GM19351 (cell line): ENCODE measurements around the gene MBNL1.

ENCODE experiments used
- ATAC-seq: cut with Tn5 transposase; IDR thresholded peaks from one replicate; pipeline ENCODE4 v1.9.1; 2021; ENCODE audit warnings: mild to moderate bottlenecking, moderate library complexity; ENCODE audit not compliant: unreplicated experiment

The MBNL1 gene, protein sequence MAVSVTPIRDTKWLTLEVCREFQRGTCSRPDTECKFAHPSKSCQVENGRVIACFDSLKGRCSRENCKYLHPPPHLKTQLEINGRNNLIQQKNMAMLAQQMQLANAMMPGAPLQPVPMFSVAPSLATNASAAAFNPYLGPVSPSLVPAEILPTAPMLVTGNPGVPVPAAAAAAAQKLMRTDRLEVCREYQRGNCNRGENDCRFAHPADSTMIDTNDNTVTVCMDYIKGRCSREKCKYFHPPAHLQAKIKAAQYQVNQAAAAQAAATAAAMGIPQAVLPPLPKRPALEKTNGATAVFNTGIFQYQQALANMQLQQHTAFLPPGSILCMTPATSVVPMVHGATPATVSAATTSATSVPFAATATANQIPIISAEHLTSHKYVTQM

DNA sequence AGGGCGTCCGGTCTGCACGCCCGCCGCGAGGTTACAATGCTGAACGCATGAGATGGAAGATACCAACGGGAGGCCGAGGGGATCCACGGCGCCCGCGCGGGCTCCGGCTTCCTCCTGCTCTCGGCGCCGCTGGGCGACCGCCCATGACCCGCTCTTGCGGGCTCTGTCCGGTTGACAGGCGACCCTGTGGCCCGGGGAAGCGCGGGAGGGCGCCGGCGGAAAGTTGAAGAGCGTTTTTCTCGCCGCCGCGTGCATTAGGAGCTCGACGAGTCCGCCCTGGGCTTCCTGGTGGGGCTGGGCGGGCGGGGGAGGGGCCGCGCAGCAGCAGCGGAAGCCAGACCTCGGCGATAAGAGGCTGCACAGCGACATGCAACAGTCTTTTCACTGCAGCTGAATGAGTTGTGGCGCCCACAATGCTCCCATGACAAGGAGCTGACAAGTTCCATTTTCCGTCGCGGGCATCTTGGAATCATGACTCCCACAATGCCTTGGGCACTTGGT lies at the start of gene MBNL1:
MBNL1 (plus strand) TSS at position 375 of the 501 bp plus-strand sequence. CDS start 31,265 bp downstream, outside the sequence.
- ATAC-seq, result peak; percentile 62

DNA sequence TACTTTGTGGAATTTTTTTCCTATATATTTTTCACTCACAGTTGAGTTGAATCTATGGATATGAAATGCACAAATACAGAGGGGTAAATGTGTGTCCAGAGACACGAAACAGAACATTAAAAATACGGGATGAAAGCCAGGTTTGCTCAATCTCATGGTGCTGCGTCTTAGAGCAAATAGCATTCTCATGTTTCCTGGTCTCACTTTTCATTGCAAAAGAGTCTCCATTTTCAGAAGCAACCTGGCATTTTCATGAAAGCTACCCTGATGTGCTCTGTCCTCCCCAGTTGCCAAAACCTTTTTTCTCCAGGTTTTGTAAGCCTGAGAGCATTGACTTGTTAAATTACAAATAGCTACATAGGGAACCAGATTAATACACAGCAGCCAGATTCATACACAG lies 49.5 kb upstream of the MBNL1 start:
- ATAC-seq, result no peak

DNA sequence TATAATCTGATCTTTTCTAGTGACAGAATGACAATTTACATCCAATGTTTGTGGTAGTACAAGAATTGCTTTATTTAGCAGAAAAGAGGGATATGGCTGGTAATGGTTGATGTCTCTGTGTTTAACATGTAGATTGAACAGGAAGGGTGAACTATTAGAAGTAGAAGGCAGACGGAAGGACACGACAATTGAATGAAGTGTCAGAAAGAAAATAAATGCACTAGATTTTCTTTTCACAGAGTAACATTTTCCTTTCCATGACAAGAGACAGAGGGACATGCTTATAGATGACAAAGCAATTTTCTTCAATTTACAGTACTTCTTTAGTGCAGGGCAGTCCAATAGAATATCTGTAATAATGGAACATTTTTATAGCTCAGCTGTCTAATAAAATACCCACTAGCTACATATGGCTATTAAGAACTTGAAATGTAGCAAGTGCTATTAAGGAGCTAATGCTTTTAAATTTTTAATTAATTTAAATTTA lies 48.9 kb upstream of the MBNL1 start:
- no peak for ATAC-seq

DNA sequence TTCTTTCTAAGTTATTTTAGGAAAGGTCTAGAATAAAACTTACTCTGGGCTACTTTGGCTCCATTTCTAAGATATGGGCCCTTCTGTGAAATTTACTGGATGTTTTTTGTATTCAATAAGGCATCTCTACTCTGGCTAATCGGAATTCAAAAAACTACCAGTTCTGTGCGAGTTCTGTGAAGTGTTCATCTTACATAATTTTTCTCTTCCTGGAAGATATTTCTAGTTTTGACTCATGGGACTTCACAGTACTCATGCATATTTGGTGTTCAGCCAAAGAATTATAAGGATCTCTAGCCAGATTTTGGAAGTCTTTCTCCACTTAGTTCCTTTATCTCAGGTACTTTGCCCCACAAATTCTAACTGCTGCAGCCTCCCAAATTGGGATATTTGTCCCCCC lies 46.4 kb upstream of the MBNL1 start:
- ATAC-seq, result no peak

DNA sequence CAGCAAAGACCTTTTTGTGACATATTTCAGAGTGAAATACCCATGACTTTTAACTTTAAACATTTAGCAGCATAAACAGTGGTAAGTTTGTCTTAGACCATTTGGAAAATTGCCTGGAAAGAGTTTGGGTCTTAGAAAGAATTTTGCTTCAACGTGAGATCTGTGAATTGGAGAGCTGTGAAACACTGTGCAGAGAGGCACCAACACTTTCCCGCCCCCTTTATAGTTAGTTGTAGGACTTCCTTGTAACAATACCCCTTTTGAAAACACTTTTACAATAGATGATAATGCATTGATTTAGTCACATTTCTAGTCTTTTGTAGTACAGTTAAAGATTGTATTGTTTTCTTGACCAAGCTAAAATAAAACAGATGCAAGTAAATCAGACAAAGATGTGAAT lies 43.5 kb upstream of the MBNL1 start:
- no peak for ATAC-seq

DNA sequence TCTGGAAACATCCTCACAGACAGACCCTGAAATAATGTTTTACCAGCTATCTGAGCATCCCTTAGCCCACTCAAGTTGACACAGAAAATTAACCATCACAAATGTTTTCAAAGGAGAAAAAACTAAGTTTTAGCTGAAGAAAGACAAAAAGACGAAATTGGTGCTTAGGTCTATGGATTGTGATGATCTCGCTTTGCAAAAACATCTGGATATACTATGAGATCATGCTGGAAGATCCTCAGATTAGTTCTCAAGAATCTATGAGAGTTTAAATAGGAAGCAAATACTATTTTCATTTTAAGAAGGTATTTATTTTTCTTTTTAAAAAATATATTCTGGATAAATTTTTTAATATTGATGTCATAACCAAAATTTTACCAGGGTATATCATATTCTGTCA lies 42.6 kb upstream of the MBNL1 start:
- no peak for ATAC-seq

DNA sequence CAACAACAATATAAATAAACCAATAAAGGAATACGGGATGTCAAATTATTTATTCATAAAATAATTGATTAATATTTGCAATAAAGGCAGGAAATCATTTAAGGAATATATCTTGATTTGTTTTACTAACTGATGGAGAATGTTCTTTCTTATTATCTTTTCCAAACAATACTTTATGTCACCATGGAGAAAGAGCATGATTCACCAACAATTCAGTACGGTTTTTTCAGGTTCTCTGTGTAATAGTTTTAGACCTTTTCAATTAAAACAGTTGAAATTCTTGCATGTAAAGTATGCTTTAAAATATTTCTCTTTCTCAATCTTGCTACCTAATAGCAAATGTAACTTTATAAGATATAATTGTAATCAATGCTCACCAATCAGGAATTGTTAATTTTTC lies 41.7 kb upstream of the MBNL1 start:
- no peak for ATAC-seq

DNA sequence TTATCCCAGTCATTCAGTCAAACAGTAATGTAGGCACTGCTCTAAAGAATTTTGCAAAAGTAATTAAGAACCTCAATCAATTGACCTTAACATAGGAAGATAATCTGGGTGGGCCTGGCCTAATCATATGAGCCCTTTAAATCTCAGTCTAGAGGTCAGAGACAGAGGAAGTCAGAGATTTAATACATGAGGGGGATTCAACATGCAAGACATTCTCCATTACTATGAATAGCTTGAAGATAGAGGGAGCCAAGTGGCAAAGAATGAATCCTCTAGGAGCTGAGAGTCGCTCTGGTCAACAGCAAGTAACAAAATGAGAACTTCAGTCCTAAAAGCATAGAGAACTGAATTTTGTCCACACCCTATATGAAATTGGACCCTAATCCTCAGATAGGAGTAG lies 39.0 kb upstream of the MBNL1 start:
- ATAC-seq, result no peak

DNA sequence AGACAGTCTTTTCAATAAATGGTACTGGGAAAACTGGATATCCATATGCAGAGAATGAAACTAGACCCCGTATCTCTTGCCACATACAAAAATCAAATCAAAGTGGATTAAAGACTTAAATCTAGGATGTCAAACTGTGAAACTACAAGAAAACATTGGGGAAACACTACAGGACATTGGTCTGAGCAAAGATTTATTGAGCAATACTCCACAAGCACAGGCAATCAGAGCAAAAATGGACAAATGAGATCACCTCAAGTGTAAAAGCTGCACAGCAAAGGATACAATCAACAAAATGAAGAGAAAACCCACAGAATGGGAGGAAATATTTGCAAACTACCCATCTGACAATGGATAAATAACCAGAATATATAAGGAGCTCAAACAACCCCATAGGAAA lies 38.4 kb upstream of the MBNL1 start:
- no peak for ATAC-seq

DNA sequence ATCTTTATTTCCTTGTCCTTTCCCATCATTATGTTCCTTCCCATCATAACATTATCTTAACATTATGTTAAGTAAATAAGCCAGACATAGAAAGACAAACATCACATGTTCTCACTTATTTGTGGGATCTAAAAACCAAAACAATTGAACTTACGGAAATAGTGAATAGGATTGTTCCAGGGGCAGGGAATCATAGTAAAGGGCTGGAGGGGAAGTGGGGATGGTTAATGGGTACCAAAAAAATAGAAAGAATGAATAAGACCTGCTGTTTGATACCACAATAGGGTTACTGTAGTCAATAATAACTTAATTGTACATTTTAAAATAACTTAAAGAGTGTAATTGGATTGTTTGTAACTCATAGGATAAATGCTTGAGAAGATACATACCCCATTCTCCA lies 36.7 kb upstream of the MBNL1 start:
- no peak for ATAC-seq

DNA sequence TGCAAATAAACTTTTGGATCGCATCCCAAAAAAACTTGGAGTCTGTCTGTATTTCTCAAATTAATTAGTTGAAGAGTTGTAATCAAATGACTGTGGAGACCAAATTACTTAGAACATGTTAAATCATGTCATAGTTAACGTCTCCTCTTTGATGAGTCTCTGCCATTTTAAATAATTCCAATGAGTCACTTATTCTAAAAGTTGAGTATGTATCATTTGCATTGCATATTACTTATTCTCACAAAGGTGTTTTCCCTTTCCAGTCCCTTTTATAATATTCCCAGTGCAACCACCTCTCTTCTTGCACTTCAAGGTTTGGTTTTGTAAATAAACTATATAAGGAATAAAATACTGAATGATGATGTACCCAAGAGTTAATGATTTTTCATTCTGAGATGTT lies 36.0 kb upstream of the MBNL1 start:
- no peak for ATAC-seq

DNA sequence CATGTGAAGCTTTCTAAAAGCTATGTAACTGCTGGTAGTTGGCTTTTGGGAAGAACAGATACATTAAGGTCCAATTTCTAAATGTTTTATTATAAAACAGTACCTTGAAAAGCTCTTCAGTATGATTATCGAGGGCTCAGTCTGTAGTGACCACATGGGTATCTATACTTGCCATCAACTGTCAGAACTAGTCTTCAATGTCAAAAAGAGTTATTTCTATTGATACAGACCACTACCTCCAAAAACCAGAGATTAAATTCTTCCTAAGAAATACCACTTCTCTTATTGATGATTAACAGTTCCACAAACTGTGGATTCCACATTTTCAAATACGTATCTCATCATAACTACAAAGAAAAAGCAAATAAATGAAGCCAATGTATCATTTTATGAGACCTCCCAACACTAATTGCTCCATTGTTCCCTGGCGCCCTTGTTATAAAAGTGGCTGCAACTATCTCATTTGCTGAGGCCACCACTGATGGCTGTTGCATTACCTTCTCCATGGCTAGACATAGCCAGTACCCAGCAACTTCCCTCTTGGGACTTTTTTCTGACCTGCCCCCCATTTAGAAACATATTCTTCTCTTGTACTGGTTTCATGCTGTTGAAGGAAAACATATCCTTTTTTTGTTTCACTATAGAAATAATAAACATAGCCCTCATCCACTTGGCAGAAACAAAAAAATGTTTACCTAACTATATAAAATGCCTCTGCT lies 33.9 kb upstream of the MBNL1 start:
- no peak for ATAC-seq

DNA sequence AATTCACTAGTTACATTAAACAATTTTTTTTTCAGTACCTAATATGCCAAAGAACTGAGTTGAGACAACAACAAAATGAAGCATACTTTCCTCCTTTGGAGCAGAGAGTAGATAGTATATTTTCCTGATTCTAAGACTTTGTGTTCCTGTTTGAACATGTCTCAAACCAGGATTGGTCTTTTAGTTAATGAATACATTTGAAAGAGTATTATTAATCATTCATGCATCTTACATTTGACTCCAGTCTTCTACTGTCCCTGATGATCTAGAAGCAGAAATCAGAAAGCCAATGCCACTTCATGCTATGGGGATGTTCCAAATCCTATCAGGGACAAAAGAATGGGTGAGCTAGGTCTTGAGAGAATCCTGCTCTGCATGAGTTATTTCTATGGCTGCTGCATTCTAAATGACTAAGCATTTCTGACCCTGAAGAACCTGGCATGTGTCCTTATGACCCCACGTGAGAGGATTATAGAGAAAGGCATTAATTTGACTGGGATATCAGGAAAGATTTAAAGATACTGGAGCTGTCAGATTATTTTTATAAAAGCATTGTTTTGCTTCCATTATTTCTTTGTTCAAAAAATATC lies 32.9 kb upstream of the MBNL1 start:
- no peak for ATAC-seq

DNA sequence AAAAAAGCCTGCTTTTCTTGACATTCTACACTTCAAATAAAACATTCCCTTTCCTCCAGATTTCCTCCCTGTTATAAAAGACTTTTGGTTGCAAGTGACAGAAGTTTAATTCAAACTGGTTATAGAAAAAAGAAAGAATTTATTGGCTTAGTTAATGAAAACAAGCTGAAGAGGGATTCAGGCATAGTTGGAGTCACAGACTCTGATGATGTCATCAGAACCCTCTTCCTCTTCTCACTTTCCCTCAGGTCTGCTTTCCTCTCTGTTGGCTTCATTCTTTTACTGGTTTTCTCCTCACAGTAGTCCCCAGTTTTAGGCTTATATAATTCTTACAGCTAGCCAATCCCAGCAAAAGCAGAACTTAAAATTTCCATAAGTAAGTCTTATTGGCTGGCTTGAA lies 32.0 kb upstream of the MBNL1 start:
- no peak for ATAC-seq

DNA sequence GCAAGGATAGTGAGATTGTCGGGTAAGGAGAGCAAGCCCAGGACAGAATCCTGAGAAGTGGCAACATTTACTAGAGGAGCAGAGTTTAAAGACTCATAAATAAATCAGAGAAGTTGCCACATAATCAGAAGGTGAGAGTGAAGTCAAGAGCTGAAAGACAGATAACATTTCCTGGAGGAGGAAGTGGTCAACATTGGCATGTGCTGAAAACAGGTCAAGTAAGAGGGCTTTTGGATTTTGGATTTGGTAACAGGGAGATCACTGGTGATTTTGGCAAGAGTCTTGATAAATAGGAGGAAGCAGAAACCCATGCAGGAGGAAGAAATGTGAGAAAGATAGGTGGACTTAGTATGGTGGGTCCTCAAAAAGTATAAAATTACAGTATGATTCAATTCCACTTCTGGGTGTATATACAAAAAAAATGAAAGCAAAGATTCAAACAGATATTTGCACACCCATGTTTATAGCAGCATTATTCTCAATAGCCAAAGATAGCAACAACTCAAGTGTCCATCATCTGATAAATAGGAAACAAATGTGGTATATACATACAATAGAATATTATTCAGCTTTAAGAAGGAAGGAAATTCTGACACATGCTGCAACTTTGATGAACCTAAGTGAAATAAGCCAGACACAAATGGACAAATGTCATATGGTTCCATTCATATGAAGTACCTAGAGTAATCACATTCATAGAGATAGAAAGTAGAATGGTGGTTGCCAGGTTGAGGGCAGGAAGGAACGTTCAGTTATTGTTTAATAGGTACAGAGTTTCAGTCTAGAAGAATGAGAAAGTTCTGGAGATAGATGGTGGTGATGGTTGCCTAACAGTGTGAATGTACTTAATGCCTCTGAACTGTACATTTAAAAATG lies 27.3 kb upstream of the MBNL1 start:
- ATAC-seq, result peak; percentile 53

DNA sequence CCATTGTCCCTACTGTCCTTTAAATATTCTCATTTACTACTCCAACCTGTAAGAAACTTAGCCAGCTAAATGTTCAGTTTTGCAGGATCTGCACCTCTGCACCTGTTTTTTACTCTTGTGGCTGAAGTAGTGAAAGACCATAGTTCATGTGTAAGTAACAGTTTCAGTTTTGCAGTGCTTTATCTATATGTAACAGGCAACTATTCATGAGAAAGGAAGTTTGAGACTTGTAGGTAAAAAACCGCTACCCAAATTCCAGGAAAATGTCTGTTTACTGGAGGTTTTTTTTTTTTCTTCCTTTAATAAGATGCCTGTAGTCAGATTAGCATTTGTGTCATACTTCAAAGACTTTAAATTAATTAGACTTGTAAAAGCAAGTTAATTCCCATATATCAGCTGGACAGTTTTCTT lies 25.4 kb upstream of the MBNL1 start:
- peak; percentile 74 for ATAC-seq

DNA sequence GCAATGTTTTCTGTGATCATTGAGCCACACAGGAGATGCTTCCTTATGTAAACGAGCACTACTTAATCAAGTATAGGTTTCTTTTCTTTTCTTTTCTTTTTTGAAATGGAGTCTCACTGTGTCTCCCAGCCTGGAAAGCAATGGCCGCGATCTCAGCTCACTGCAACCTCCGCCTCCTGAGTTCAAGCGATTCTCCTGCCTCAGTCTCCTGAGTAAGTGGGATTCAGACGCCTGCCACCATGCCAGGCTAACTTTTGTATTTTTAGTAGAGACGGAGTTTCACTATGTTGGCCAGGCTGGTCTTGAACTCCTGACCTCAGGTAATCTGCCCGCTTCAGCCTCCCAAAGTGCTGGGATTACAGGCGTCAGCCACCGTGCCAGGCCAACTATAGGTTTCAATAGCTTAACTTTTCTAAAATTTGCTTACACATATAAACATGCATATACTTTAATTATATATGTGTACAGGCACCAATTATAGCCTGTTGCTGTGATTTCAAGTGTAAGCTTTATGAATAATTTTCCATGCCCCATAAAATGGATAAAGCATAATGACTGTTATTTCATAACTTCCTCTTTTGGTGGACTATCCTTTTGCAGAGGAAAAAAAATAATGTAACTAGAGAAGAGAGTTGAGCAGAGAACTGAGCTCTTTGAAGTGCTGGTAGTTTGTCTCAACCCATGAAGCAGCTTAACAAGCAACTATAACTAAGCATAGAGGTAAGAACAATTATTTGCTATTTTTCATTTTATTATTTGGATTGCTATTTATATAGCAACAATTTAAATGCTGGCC lies 24.8 kb upstream of the MBNL1 start:
- ATAC-seq, result peak; percentile 37

DNA sequence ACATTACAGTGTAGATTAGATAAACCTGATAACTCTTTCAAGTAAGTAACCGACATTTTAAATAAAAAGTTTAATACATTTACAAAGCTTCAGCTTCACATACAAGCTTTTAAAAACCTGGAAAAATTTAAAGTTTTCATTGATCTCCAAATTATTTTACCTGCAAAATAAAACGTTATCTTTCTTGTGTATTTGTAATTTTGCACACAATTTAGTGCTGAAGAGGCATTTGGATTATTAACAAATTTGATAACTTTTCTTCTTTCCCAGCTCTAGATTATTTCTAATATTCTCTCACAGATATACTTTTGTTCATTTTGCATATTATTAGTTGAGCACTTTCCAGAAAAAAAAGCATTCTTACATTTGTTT lies 24.2 kb upstream of the MBNL1 start:
- ATAC-seq, result no peak

DNA sequence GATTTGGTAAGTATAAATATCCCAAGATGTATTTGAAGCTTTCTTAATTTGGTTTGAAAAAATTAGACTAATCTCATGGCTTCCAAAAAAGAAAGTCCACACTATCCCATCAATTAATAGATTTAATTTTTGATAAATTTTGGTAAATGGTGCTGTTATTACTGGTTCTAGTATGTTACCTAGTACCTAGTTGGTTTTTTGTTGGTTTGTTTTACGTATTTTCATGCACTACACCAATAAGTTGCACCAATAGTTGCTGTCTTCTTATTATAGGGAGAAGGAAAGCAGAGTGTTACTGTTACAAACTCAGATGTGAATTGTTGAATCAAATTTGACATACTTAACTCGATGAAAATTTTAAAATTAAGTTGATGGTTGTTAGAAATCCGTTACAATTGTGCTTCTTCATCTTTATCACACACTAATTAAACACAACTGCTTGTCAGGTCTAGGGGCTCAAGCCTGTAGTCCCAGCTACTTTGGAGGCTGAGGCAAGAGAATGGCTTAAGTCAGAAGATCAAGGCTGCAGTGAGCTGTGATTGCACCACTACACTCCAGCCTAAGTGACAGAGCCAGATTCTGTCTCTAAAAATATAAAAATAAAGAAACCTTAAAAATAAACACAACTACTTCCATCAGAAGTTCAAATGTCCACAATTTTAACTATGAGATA lies 23.1 kb upstream of the MBNL1 start:
- ATAC-seq, result no peak
